NCI-H1105 (cell line): ENCODE measurements around the gene SLFNL1.

Experiments
- DNase-seq: peaks from one replicate; lab custom pipeline; 2025; lab: John Stamatoyannopoulos, UW

The SLFNL1 gene

DNA sequence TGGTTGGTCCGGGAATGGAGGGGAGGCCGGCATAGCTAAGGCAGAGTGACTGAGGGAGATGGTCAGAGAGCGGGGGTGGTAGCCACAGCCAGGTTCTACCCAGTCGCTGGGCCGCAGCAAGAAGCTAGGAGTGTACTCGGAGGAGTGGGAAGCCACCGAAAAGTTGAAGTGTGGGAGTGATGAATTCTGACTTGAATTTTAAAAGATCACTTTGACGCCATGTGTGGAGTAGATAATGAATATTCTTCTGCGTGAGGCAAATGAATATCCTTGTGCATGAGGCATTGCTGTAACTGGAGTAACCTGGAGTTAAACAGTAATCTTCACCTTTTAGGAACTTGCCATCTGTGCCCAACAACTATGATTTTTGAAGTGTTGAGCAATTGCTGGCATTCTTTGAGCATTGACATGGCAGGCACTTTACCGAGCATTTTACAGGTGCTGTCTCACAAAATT, 35.2 kb downstream of the SLFNL1 start:
- no peak for DNase-seq

DNA sequence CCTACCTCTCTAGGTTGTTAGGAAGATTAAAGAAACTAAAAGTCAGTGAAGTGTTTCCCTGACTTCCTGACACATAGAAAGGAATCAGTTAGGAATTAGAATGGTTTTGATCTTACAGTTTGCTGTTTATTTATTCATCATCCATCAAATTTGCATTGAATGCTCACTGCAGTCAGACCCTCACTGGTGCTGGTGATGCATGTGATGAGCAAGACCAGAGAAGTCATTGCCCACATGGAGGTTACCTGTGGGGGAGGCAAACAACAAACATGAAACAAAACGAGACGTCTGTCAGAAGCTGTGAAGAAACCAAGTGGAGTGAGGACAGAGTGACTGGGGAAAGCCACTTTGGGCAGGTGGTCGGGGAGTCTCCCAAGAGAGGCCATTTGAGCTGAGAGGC, 35.6 kb downstream of the SLFNL1 start:
- DNase-seq: no peak

DNA sequence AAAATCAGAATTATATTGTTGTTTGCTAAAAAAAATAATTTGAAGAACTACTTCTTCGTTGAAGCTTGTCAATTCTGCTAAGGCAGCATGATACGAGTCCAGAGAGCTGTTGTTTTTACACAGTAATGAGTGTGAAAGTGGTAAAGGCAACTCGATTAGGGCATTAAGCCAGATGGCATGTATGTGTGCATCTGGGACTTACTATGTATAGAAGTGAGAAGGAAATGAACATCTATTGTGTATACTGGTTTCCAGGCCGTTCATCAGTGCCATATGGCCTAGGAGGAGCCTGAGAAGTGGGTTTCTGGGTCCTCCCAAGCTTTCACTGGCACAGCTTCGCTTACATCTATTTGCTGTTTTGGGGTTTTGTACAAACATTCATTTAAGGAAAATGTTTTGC, 36.4 kb downstream of the SLFNL1 start:
- DNase-seq: no peak

DNA sequence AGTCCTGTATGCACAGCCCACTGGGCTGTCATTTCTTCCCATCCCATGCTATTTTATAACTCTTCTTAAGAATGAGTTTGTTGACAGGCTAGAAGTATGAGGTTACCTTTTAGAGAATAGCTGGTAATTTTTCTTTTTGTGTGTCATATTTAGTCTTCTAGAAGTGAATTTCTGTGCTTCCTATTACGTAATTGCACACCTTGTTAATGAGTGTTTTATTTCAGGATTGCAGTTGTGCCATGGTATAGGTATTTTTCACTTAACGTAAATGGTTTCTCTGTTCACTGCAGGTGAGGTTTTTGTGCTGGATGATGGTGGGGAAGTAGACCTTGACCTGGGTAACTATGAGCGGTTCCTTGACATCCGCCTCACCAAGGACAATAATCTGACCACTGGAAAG, 37.0 kb downstream of the SLFNL1 start:
- DNase-seq: no peak

DNA sequence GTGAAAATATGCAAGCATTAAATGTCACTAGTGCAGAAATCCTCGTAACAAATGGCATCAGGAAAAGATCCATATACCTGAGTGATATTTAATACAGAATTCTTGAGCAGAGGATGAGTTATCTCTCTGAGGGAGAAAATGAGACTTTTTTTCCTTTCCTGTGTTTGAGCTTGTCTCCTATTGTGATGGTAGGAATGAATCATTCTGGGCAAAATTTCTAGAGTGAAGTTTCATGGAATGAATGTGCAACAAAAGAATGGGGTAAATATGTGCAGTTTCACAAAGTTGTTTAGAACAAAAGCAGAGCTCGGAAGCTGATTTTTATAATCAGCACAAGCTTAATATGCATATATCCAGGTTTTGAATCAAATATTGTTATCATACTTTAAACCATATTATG, 37.5 kb downstream of the SLFNL1 start:
- DNase-seq: no peak

DNA sequence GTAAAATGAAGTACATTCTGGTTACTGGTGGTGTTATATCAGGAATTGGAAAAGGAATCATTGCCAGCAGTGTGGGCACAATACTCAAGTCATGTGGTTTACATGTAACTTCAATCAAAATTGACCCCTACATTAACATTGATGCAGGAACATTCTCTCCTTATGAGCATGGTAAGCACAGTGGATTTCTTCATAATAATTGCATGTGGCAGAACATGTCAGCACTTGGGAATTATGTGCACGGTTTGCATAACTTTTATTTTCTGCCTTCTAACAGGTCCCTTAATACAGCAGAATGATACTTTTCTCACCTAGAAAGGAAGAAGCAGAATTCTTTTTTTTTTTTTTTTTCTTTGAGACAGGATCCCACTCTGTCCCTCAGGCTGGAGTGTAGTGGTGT, 38.2 kb downstream of the SLFNL1 start:
- no peak for DNase-seq

DNA sequence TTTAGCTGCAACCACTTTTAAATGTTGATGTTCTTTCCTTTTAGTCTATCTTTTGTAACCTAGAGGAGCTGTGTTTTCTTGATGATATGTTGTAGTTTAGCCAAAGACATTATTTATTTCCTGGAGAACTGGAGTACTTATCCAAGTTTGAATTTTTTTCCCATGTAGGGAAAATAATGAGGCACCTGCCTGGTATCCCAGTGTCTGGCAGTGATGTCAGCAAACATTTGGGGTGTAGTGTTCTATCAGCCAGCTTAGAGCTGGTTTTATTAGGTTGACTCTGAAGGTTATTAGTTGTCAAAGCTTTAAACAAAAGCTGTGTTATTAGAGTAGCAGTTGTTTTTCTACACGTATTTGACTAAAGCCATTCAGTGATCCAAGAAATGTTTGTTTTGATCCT, 38.8 kb downstream of the SLFNL1 start:
- DNase-seq: no peak

DNA sequence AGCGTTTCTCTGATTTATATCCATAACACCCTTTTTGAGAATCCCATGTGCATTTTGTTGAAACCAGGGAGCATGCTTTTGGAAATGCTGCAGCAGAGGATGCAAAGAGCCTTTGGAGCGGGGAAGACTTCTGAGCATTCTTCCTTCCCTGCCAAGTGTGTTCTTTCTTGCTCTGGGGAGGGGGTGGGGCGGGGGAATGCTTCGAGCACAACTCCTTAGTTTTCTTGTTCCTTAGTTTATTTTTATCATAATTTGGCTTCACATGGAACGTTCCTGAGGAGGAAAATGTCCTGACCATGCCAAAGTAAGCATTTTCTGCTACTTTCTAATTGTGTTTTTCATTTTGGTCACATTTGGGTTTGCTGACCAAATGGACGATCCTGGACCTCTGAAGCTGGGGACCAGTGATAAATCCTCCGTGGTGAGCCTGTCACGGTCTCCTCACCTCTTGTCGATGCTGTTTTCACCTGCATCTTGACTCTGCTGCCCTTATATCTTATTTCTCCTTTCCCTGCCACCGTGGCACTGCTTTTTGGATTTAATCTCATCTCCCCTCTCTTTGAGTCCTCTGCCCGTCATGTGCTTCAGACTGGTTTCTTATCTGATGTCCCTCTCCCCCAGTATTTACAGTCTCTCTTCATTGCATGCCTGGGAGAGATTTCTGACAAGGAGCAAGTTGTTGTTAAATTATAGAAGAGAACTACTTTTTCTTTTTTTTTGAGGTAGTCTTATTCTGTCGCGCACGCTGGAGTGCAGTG, 39.7 kb downstream of the SLFNL1 start:
- no peak for DNase-seq

DNA sequence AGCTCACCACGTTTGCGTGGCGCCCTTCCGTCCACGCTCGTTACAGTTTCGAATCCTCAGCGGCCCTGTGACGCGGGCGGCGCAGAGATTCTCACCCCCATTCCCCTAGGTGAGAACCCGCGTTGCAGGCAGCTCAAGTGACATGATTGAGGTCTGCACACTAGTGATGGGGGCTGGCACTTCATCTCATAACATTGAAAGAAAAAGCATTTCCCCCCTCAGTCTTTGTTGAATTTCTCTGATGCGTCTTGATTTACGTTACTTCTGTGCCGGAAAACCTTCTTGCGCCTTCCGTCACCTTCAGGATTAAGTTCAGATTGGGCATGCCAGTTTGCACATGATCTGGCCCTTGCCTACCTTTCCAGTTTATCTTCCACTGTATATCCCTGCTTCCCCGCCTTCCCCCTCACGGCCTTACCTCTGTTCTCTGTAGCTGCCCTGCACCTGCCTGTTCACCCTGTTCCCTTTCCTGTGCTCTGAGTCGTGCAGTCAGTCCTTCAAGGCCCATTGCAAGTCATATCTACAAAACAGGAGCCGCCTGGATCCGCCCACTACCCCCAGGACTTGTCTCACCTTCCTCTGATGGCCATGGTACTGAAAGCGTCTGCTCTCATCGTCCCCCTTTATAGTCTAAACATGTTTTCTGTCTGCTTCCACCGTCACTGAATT, 40.9 kb downstream of the SLFNL1 start:
- peak; percentile 9 for DNase-seq

DNA sequence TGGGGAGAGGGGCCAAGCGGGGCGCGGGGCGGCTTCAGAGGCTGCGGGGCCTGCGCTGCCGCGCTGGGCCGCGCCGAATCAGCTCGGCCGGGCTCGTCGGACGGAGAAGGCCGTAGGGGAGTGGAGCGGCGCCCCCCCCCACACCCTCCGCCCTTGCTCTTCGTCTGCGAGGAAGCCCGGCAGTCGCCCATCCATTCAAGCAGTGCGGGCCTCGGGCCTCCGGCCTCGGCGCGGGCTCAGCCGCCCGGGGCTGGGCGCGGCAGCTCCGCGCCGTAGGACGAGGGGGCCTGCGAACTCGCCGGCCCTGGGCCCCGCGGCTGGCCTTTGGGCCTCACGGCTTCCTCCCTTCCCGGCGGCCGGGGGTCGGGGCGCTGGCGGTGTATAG, 41.5 kb downstream of the SLFNL1 start:
- no peak for DNase-seq

DNA sequence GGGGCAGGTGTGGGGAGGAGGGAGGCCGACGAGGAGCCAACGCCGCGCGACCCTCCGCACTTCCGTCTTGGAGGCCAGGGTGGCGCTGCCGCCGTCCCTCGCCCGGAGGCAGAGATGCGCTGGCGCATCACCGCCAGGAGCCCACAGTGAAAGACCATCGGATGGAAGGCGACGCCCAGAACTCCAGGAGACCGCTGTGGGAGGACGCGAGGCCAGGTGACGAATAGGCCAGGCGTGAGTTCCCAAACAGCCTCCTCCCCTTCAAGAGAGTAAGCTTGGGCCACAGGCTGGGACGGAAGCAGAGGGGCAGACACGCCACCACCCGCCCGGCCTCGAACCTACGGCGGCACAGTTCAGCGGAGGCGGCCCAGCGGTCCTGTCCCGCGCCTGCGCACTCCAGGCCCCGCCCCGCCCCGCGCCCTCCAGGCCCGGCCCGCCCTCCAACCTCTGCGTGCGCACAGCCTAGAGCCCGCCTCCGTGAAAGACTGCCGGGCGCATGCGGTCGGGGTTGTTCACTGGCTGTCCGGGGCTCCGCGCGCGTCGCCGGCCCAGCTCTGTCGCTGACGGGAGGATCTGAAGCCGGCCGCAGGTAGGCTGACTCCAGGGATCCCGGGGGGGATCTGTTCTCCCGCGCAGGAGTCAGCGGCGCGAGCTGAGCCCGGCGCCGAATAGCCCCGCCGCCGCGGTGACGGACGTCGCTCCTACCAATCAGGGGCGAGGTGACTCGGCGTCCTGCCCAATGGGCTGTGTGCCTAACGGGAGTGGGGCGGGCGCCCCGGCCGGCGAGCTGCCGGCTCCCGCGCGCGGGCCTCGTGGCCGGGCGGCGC, 42.1 kb downstream of the SLFNL1 start, which contains the start of gene CTPS1:
CTPS1 (plus strand) TSS at position 456 of the 827 bp plus-strand sequence. CDS start 3,595 bp downstream, outside the sequence.
- peak; percentile 97 for DNase-seq

DNA sequence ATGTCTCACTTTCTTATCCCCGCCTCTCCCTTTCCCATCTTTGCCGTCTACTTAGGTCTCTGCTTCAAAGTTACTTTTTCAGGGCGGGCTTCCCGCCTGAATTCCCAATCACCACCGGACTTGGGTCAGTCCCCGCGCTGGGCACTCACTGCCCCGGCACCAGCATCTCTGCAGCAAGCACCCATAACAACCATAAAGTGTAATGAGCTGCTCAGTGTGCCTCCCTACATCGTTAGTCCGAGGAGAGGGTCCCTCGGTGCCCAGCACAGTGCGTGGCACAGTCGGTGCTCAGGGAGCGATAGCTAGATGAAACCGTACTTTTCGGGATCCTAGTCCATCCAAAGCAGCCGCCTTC, 42.7 kb downstream of the SLFNL1 start:
- no peak for DNase-seq

DNA sequence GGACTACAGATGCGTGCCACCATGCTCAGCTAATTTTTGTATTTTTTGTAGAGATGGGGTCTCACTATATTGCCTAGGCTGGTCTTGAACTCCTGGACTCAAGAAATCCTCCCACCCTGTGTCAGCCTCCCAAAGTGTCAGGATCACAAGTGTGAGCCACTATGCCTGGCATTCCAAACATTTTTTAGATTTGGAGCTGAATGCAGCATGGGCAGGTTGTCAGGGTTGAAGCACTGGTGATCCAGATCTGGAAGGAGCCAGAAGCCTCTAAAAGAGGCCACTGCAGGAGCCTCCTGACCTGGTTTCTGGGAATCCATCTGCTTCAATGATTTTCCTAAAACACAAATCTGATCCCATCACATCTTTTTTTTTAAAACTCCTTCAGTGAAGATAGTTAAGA, 43.8 kb downstream of the SLFNL1 start:
- DNase-seq: no peak

DNA sequence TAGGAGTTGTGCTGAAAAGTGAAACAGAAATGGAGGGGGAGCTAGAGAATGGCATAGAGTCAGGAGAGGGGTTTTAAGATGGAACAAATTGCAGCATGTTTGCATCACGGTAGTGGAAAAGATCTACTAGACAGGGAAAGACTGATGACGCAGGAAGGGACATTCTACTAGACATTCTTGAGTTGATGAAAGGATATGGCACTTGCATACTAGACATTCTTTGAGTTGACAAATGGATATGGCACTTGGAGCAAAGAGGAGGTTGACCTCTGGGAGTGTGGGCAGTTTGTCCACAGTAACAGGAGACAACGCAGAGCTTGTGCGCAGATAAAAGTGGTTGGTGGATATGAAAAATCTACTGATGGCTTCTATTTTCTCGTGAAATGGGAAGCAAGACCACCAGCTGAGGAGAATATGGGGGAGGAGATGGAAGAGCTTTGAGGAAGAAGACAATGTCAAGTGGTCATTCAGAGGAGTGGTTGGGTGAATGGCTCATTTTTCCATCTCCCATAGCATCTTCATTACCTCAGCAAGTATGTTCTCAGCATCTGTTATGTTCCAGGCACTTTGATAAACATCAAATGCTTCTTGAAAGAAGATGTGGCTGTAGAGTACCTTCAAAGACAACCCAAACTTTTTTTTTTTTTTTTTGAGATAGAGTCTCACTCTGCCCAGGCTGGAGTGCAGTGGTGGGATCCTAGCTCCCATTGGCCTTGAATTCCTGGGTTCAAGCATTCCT, 44.4 kb downstream of the SLFNL1 start:
- DNase-seq: no peak

DNA sequence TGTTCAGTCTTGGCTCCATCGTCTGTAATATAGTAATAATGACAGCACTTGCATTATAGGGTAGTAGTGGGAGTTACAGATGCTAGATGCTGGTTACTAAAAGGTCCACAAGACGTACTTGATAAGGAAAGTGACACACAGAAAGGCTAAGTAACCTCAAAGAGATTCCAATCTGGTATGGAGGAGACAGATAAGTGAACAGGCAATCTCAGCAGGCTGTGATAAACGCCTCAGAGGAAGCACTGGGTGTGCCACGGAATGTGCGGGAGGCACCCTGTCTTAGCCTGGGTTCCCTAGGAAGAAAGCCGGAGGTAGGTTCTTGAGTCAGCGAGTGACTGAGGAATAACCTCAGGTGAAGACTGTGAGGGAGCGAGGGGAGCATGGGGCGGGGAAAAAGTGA, 46.6 kb downstream of the SLFNL1 start:
- no peak for DNase-seq

DNA sequence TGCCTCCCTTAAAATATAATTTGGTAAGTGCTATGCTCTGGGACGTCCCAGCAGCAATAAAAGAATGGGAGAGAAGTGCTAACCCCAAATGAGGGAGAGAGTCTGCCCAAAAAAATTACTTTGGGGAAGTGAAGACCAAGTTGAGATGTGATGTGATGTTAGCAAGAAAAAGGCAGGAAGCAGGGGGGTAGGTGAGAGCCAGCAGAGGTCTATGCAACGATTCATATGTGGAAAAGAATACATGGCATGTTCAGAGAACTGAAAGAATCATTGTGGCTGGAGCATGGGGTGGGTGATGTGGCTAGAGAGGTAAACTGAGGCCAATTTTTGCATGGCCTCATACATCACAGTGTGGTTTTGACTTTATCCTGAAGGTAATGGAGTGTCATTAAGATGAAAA, 47.6 kb downstream of the SLFNL1 start:
- DNase-seq: no peak

DNA sequence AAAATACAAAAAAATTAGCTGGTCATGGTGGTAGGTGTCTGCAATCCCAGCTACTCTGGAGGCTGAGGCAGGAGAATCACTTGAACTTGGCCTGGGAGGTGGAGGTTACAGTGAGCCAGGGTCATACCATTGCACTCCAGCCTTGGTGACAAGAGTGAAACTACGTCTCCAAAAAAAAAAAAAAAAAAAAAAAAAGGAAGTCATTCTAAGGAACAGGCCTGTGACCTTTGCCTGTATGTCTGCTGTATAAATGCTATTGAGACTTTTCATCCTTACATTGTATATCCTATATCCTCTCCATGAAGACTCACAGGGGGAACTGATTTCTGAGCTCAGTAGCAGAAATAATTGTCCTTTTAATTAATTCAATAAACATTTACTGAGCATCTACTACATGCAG, 49.6 kb downstream of the SLFNL1 start:
- DNase-seq: no peak

DNA sequence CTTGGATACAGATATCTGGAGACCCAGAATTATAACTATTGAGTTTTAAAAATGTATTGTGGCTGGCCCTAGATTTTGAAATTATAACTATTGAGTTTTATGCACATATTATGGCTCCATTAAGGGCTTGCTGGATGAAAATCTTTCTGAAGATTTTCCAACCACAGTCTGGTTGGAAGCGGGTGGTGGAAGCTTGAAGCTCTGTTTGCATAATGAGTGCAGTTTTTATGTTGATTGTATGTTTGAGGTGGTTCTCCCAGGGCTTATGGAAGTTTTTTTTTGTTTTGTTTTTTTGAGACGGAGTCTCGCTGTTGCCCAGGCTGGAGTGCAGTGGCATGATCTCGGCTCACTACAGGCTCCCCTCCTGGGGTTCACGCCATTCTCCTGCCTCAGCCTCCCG, 52.1 kb downstream of the SLFNL1 start:
- DNase-seq: no peak

DNA sequence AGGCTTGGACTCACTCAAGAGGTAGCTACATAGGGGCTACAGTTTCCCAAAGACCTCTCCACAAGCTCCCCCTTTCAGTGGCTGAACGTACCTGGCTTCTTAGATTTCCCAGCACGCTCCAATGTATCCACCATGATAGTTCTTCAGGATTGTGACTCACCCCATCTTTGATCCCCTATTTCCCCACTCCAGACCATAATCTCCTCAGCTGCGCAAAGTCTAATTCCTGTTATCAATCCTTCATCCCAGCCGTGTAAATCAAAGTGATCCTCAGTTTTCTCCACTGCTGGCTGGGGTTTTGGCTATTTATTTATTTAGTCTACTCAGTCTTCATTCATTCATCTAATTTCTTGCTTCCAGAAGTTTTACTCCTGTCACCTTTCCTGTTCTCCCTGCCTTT, 55.1 kb downstream of the SLFNL1 start:
- DNase-seq: no peak
